ENCODE measurements around the gene CEP57L1.
"Not testable (repeated sequence)": the region's sequence is repeated elsewhere in the genome, so short reads cannot be mapped to it uniquely, and the experiment has no call there.

CEP57L1 gene

GRCh38 chr6:109074133-109074415, 21.2 kb upstream of the CEP57L1 start:
- no peak for DNase-seq

- DNase-seq: no peak
These were observed 19.4 kb upstream of the CEP57L1 start for GRCh38 chr6:109075934-109076333.

- DNase-seq: no peak
These were observed 18.9 kb upstream of the CEP57L1 start for GRCh38 chr6:109076377-109076776.

- DNase-seq: no peak
These were observed 15.3 kb upstream of the CEP57L1 start for GRCh38 chr6:109079981-109080380.

GRCh38 chr6:109081026-109081425, 14.3 kb upstream of the CEP57L1 start:
- no peak for DNase-seq

GRCh38 chr6:109081516-109082187, 13.7 kb upstream of the CEP57L1 start:
- DNase-seq: no peak

- no peak for DNase-seq
These were observed 13.1 kb upstream of the CEP57L1 start for GRCh38 chr6:109082188-109082577.

- no peak for DNase-seq
These were observed 11.7 kb upstream of the CEP57L1 start for GRCh38 chr6:109083657-109084056.

- DNase-seq: not testable (repeated sequence)
These were observed 11.2 kb upstream of the CEP57L1 start for GRCh38 chr6:109084146-109084545.

- no peak for DNase-seq
These were observed 7.5 kb upstream of the CEP57L1 start for GRCh38 chr6:109087661-109088264.

GRCh38 chr6:109088995-109089394, 6.3 kb upstream of the CEP57L1 start:
- DNase-seq: peak; percentile 36

GRCh38 chr6:109091314-109092024, 3.8 kb upstream of the CEP57L1 start:
- no peak for DNase-seq

- no peak for DNase-seq
These were observed 3.2 kb upstream of the CEP57L1 start for GRCh38 chr6:109092074-109092473.

GRCh38 chr6:109093732-109094415, 1.4 kb upstream of the CEP57L1 start:
- DNase-seq: no peak

GRCh38 chr6:109094416-109095035, 781 bp upstream of the CEP57L1 start, which contains the start of gene SESN1:
SESN1 (minus strand) TSS chr6:109094846; CDS start chr6:109094073, 773 bp downstream.
- peak; percentile 93 for DNase-seq

- no peak for DNase-seq
These were observed 453 bp downstream of the CEP57L1 start for GRCh38 chr6:109095835-109096084.

GRCh38 chr6:109096208-109096607, 901 bp downstream of the CEP57L1 start:
- no peak for DNase-seq

- no peak for DNase-seq
These were observed 2.4 kb downstream of the CEP57L1 start for GRCh38 chr6:109097661-109098060.

GRCh38 chr6:109102762-109103161, 7.5 kb downstream of the CEP57L1 start:
- no peak for DNase-seq

- no peak for DNase-seq
These were observed 8.6 kb downstream of the CEP57L1 start for GRCh38 chr6:109103942-109104341.

- DNase-seq: no peak
These were observed 9.2 kb downstream of the CEP57L1 start for GRCh38 chr6:109104512-109104911.

GRCh38 chr6:109105681-109106080, 10.4 kb downstream of the CEP57L1 start:
- DNase-seq: peak; percentile 33

GRCh38 chr6:109109663-109110062, 14.4 kb downstream of the CEP57L1 start:
- DNase-seq: not testable (repeated sequence)

- not testable (repeated sequence) for DNase-seq
These were observed 17.4 kb downstream of the CEP57L1 start for GRCh38 chr6:109112663-109113062.
